Ecto neural progenitor cell (in vitro differentiated cells): ENCODE data around the gene CYP51A1.
A peak's percentile ranks its signal among the peaks of the same experiment; 100 is the strongest.
"Not testable (repeated sequence)": the region's sequence is repeated elsewhere in the genome, so short reads cannot be mapped to it uniquely, and the experiment has no call there.

ENCODE experiments used
- DNase-seq: peaks from one replicate; pipeline ENCODE4 v3.0.0-alpha.2; 2018; ENCODE audit warnings: low spot score

The CYP51A1 gene

DNA sequence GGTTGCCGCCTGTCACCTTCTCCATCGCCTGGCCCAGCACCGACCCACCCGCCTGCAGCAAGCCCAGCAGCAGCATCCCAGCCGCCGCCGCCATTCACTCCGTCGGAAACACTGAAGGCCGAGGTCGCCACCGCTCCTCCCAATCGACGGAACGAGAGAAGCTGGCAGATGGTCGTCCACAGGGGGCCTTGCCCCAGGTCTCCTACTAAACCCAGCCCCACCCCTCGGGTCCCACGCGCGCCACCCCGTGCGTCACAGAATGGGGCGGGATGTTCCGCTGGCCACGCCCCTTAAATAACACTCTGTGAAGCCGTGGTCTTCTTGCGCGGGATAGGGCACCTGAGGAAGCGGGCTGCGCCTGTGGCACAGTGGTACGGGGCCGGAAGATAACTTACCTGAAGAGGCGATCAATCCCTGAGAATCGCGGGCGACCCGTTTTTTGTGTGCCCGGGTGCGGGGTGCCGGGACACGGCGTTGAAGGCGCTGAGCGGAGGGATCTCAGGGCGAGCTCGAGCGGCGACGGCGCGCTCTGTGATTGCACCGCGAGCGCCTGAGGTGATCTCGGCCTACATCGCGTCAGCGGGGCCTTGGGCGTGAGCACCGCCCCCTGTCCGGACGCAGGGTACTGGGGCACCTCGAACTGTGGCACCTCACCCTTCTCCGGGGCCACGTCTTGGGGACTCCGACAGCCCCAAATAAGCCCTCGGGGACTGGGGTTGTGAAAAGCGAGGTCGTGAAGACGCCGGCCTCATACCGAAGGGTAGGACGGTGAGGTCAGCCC is at the start of gene CYP51A1:
TSS of gene CYP51A1 (minus strand) at position 207 of the 781 bp plus-strand sequence. CDS start at position 94, 113 bp downstream.
- DNase-seq: peak; percentile 94

GRCh38 chr7:92178928-92179924 is 44.9 kb upstream of the CYP51A1 start, which contains the start of gene LRRD1:
Gene LRRD1 (minus strand): TSS chr7:92179142. CDS start chr7:92165202, 13,940 bp downstream.
- peak; percentile 91 for DNase-seq

- DNase-seq: no peak
Measured at GRCh38 chr7:92177362-92177761, 43.1 kb upstream of the CYP51A1 start.

- not testable (repeated sequence) for DNase-seq
Measured at GRCh38 chr7:92169529-92169928, 35.3 kb upstream of the CYP51A1 start.

DNA sequence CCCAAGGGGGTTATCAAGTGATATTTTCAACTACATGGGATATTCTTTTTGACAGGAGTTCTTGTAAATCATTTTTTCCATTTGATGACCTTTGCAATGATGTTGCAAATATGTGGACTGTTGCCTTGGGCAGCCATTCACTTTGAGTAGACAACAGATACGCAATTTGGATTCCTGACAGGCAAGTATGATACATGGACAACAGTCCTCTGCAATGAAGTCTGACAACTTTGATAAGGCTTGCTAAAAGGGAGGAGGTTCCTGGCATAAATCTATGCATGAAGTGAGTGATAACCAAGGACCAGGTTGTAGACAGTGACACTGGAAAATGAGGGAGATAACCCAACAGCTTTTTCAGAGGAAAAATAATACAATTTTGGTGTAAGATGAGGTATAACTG is 27.0 kb upstream of the CYP51A1 start:
- no peak for DNase-seq

- no peak for DNase-seq
Measured at GRCh38 chr7:92158660-92159575, 24.6 kb upstream of the CYP51A1 start.

- DNase-seq: no peak
Measured at GRCh38 chr7:92156990-92157389, 22.7 kb upstream of the CYP51A1 start.

GRCh38 chr7:92155108-92155739 is 20.9 kb upstream of the CYP51A1 start:
- no peak for DNase-seq

GRCh38 chr7:92150450-92151017 is 16.3 kb upstream of the CYP51A1 start:
- DNase-seq: no peak

GRCh38 chr7:92149736-92150239 is 15.5 kb upstream of the CYP51A1 start:
- no peak for DNase-seq

DNA sequence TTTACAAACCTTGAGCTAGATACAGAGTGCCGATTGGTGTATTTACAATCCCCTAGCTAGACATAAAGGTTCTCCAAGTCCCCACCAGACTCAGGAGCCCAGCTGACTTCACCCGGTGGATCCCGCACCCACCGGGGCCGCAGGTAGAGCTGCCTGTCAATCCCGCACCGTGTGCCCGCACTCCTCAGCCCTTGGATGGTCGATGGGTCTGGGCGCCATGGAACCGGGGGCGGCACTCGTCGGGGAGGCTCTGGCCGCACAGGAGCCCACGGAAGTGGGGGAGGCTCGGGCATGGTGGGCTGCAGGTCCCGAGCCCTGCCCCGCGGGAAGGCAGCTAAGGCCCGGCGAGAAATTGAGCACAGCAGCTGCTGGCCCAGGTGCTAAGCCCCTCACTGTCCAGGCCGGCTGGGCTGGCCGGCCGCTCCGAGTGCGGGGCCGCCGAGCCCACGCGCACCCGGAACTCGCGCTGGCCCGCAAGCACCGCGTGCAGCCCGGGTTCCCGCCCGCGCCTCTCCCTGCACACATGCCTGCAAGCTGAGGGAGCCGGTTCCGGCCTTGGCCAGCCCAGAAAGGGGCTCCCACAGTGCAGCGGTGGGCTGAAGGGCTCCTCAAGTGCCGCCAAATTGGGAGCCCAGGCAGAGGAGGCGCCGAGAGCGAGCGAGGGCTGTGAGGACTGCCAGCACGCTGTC is 9.1 kb upstream of the CYP51A1 start:
- not testable (repeated sequence) for DNase-seq

GRCh38 chr7:92142791-92143190 is 8.5 kb upstream of the CYP51A1 start:
- not testable (repeated sequence) for DNase-seq

- DNase-seq: no peak
Measured at GRCh38 chr7:92141161-92141560, 6.9 kb upstream of the CYP51A1 start.

- DNase-seq: no peak
Measured at GRCh38 chr7:92137557-92137956, 3.3 kb upstream of the CYP51A1 start.

GRCh38 chr7:92135052-92135889 is 994 bp upstream of the CYP51A1 start:
- DNase-seq: no peak

DNA sequence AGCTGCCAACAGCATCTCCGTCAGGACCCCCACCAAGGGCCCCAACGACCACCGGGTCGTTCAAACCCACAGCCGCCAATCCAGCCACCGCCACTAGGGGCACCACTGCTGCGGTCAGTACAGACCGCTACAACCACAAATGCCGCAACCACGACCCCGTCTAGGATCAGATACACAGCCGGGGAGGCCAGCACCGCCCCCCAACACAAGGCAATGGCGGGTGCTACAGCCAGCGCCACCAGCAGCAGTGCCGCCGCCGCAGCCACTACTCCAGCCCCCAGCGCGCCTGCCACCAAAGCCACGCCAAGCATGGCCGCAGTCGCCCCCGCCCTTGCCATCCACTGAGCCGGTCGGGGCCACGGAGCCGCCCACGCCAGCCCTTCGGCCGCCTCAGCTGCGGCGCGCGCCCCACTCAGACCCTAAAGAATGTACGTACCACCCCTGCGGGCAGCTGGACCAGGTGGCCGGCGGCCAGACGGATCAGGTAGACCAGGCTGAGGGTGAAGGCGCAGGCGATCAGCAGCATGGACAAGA is 473 bp downstream of the CYP51A1 start:
- DNase-seq: peak; percentile 95

DNA sequence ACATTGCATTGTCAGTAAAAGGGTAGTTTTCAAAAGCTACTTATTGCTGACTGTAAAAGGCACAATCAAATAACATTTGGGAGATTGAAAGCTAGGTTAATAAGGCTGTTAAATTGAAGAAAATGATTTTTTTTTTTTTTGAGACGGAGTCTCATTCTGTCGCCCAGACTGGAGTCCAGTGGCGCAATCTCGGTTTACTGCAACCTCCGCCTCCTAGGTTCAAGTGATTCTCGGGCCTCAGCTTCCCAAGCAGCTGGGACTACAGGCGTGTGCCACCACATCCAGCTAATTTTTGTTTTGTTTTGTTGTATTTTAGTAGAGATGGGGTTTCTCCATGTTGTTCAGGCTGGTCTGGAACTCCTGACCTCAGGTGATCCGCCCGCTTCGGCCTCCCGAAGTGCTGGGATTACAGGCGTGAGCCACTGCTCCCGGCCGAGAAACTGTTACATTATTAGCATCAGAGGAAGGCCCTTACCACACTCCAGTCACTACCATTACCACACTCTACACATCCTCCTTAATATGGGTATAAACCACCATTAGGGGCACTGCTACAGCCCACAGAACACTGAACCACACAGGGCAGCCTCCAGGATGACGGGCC is 1.0 kb downstream of the CYP51A1 start:
- no peak for DNase-seq

- no peak for DNase-seq
Measured at GRCh38 chr7:92131764-92132330, 2.4 kb downstream of the CYP51A1 start.
